ENCODE results near the gene TRIM26.

- TF ChIP-seq CTCF (IDR thresholded peaks at IDR 0.05) (no peak), POLR2A (IDR thresholded peaks at IDR 0.05) (no peak)
These were observed 2.9 kb upstream of the TRIM26 start for GRCh38 chr6:30216096-30216495.
